GM12864 (cell line): ENCODE data around the gene ACY1.
"Not testable (repeated sequence)": the region's sequence is repeated elsewhere in the genome, so short reads cannot be mapped to it uniquely, and the experiment has no call there.

Experiments used
- DNase-seq: peaks from one replicate; pipeline ENCODE4 v3.0.0-alpha.2; 2011; ENCODE audit warnings: low read depth
- H3K4me3 ChIP-seq: 2 replicates; pipeline ENCODE4 v1.5.1; 2011; ENCODE audit warnings: mild to moderate bottlenecking, low read depth, low read length, control low read depth
- CTCF ChIP-seq: IDR thresholded peaks from 2 replicates; pipeline ENCODE4 v1.5.1; 2011; ENCODE audit warnings: low read depth, mild to moderate bottlenecking, moderate library complexity, low read length, control low read depth, inconsistent platforms; ENCODE audit errors: missing control alignments

Gene ACY1

GRCh38 chr3:52029535-52029934 lies 46.2 kb downstream of the ACY1 start:
- TF ChIP-seq CTCF: no peak
- no peak for DNase-seq
- no peak overlapping the region for H3K4me3 ChIP-seq

GRCh38 chr3:52030714-52031310 lies 47.5 kb downstream of the ACY1 start:
- no peak for DNase-seq
- TF ChIP-seq CTCF: no peak

GRCh38 chr3:52031896-52032295 lies 48.6 kb downstream of the ACY1 start:
- TF ChIP-seq CTCF: no peak
- no peak for DNase-seq
- no peak overlapping the region for H3K4me3 ChIP-seq

More at GRCh38 chr3:52030714-52031310, 47.5 kb downstream of the ACY1 start:
- H3K4me3 ChIP-seq: no peak overlapping the region

- no peak for TF ChIP-seq CTCF
- DNase-seq: no peak
- no peak overlapping the region for H3K4me3 ChIP-seq
Observed at GRCh38 chr3:52032702-52033408, 49.5 kb downstream of the ACY1 start.

- not testable (repeated sequence) for H3K4me3 ChIP-seq, DNase-seq
Observed at GRCh38 chr3:52033748-52034147, 50.4 kb downstream of the ACY1 start.

GRCh38 chr3:52034212-52034611 lies 50.9 kb downstream of the ACY1 start:
- H3K4me3 ChIP-seq: no peak overlapping the region
- no peak for TF ChIP-seq CTCF
- DNase-seq: no peak

GRCh38 chr3:52034651-52035050 lies 51.3 kb downstream of the ACY1 start:
- no peak overlapping the region for H3K4me3 ChIP-seq
- no peak for DNase-seq
- no peak for TF ChIP-seq CTCF
